ENCODE results near the gene CMC1.

The CMC1 gene

GRCh38 chr3:28215407-28215806 lies 26.0 kb upstream of the CMC1 start:
- Histone ChIP-seq H3K4me2 (ENCODE audit: low read depth, low read length, poor library complexity, severe bottlenecking) (no peak overlapping the region), H3K79me2 (ENCODE audit: insufficient read depth, low read length) (no peaks in the 10 kb centered on the region), H3K9me3 (ENCODE audit: insufficient read depth, low read length) (peaks cover 8% of the 10 kb centered on the region; the same call in 1 of the 2 replicates), H3F3A (ENCODE audit: insufficient read depth) (no peaks in the 10 kb centered on the region), H3K27me3 (ENCODE audit: low read length) (no peaks in the 10 kb centered on the region), H3K9me2 (replicated peaks; ENCODE audit: insufficient read depth, low read length) (no peaks in the 10 kb centered on the region), H2AFZ (ENCODE audit: low read depth, low read length, severe bottlenecking) (no peak overlapping the region), H3K27ac (ENCODE audit: low read depth, low read length) (no peak overlapping the region), H3K36me3 (ENCODE audit: low read length) (no peaks in the 10 kb centered on the region), H4K20me1 (ENCODE audit: low read depth, low read length) (no peaks in the 10 kb centered on the region), H3K4me3 (ENCODE audit: insufficient read depth, low read length, poor library complexity, severe bottlenecking) (no peak overlapping the region), H3K9ac (ENCODE audit: low read length) (no peak overlapping the region)
- TF ChIP-seq, protein P1, sequence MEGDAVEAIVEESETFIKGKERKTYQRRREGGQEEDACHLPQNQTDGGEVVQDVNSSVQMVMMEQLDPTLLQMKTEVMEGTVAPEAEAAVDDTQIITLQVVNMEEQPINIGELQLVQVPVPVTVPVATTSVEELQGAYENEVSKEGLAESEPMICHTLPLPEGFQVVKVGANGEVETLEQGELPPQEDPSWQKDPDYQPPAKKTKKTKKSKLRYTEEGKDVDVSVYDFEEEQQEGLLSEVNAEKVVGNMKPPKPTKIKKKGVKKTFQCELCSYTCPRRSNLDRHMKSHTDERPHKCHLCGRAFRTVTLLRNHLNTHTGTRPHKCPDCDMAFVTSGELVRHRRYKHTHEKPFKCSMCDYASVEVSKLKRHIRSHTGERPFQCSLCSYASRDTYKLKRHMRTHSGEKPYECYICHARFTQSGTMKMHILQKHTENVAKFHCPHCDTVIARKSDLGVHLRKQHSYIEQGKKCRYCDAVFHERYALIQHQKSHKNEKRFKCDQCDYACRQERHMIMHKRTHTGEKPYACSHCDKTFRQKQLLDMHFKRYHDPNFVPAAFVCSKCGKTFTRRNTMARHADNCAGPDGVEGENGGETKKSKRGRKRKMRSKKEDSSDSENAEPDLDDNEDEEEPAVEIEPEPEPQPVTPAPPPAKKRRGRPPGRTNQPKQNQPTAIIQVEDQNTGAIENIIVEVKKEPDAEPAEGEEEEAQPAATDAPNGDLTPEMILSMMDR (IDR thresholded peaks at IDR 0.05; ENCODE audit: insufficient read depth, low read length, poor library complexity, severe bottlenecking): no peak
- TF ChIP-seq EZH2phosphoT487 (conservative IDR thresholded peaks at IDR 0.05; ENCODE audit: low read length): no peak

- Histone ChIP-seq H3K9me3 (ENCODE audit: insufficient read depth, low read length) (peaks cover 8% of the 10 kb centered on the region; the same call in 1 of the 2 replicates), H3K4me3 (ENCODE audit: insufficient read depth, low read length, poor library complexity, severe bottlenecking) (no peak overlapping the region), H4K20me1 (ENCODE audit: low read depth, low read length) (no peaks in the 10 kb centered on the region), H3K9ac (ENCODE audit: low read length) (no peak overlapping the region), H2AFZ (ENCODE audit: low read depth, low read length, severe bottlenecking) (no peak overlapping the region), H3K36me3 (ENCODE audit: low read length) (no peaks in the 10 kb centered on the region), H3K4me2 (ENCODE audit: low read depth, low read length, poor library complexity, severe bottlenecking) (no peak overlapping the region), H3K27me3 (ENCODE audit: low read length) (no peaks in the 10 kb centered on the region), H3F3A (ENCODE audit: insufficient read depth) (no peaks in the 10 kb centered on the region), H3K27ac (ENCODE audit: low read depth, low read length) (no peak overlapping the region), H3K9me2 (replicated peaks; ENCODE audit: insufficient read depth, low read length) (no peaks in the 10 kb centered on the region), H3K79me2 (ENCODE audit: insufficient read depth, low read length) (no peaks in the 10 kb centered on the region)
- TF ChIP-seq, protein P1 (IDR thresholded peaks at IDR 0.05; ENCODE audit: insufficient read depth, low read length, poor library complexity, severe bottlenecking): no peak
- TF ChIP-seq EZH2phosphoT487 (conservative IDR thresholded peaks at IDR 0.05; ENCODE audit: low read length): no peak
Measured at GRCh38 chr3:28218071-28218916, 23.1 kb upstream of the CMC1 start.

GRCh38 chr3:28218917-28219198 lies 22.6 kb upstream of the CMC1 start:
- H3K9ac ChIP-seq (ENCODE audit: low read length): no peak overlapping the region
- H2AFZ ChIP-seq (ENCODE audit: low read depth, low read length, severe bottlenecking): no peak overlapping the region
- no peaks in the 10 kb centered on the region for H3K27me3 ChIP-seq (ENCODE audit: low read length)
- no peak overlapping the region for H3K4me2 ChIP-seq (ENCODE audit: low read depth, low read length, poor library complexity, severe bottlenecking)
- H3K9me2 ChIP-seq (replicated peaks; ENCODE audit: insufficient read depth, low read length): no peaks in the 10 kb centered on the region
- H3K79me2 ChIP-seq (ENCODE audit: insufficient read depth, low read length): no peaks in the 10 kb centered on the region
- no peak overlapping the region for H3K4me3 ChIP-seq (ENCODE audit: insufficient read depth, low read length, poor library complexity, severe bottlenecking)
- no peaks in the 10 kb centered on the region for H3F3A ChIP-seq (ENCODE audit: insufficient read depth)
- no peak overlapping the region for H3K27ac ChIP-seq (ENCODE audit: low read depth, low read length)
- H4K20me1 ChIP-seq (ENCODE audit: low read depth, low read length): no peaks in the 10 kb centered on the region
- TF ChIP-seq, protein P1 (IDR thresholded peaks at IDR 0.05; ENCODE audit: insufficient read depth, low read length, poor library complexity, severe bottlenecking): no peak
- TF ChIP-seq EZH2phosphoT487 (conservative IDR thresholded peaks at IDR 0.05; ENCODE audit: low read length): no peak
- peaks cover 8% of the 10 kb centered on the region; the same call in 1 of the 2 replicates for H3K9me3 ChIP-seq (ENCODE audit: insufficient read depth, low read length)
- no peaks in the 10 kb centered on the region for H3K36me3 ChIP-seq (ENCODE audit: low read length)
